ENCODE results near the gene NTHL1. TPM values are rescaled to one million over a fixed set of nuclear protein-coding genes. Genes with fewer than 3 reads are reported as not detected.

The NTHL1 gene
- total and polyA plus RNA-seq, 2 of the 13 experiments (the other 11 are each of a cell fraction or from before 2014, with no cell fraction given): 47.5 to 64.9 TPM

DNA sequence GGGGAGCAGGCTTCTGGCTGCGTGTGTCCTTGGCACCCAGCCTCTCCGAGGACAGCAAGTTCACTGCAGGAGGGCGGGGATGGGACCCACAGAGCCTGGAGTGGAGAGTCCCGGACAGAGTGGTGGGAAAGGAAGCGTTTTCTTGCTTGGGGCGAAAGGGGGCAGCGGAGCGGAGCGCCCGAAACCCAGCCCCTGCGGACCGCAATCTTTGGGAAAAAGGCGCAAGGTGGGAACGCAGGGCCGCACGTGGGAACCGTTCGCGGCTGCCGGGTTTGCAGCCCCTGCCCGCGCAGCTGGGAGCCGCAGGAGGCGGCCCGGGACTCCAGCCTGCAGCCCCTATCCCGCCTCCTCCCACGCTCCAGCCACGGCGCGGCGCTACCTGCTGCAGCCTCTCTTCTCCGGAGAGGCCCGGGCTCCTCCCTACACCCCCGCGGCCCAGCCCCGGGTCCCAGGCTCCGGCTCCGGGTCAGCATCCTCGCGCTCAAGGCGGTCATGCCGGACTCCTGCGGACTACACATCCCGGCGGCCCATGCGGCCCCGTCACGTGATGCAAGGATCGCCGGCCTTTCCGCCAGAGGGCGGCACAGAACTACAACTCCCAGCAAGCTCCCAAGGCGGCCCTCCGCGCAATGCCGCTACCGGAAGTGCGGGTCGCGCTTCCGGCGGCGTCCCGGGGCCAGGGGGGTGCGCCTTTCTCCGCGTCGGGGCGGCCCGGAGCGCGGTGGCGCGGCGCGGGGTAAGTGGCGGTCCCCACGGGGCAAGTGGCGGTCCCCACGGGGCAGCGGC lies at the start of gene NTHL1, which contains the start of gene TSC2 (continued):
- TF ChIP-seq, protein P1, sequence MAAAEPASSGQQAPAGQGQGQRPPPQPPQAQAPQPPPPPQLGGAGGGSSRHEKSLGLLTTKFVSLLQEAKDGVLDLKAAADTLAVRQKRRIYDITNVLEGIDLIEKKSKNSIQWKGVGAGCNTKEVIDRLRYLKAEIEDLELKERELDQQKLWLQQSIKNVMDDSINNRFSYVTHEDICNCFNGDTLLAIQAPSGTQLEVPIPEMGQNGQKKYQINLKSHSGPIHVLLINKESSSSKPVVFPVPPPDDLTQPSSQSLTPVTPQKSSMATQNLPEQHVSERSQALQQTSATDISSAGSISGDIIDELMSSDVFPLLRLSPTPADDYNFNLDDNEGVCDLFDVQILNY (CRISPR knock-in tag; conservative IDR thresholded peaks at IDR 0.05): no peak
- TF ChIP-seq ZNF333 (CRISPR knock-in tag; IDR thresholded peaks at IDR 0.05; ENCODE audit: borderline replicate concordance) (no peak), SRY (CRISPR knock-in tag; IDR thresholded peaks at IDR 0.05) (no peak), ZNF234 (CRISPR knock-in tag; conservative IDR thresholded peaks at IDR 0.05) (no peak), SMARCC2 (IDR thresholded peaks at IDR 0.05) (no peak), MEF2D (CRISPR knock-in tag; IDR thresholded peaks at IDR 0.05) (0 out of 2 replicates have a peak, but pooled peaks have one; percentile 14), ZNF616 (CRISPR knock-in tag; IDR thresholded peaks at IDR 0.05; ENCODE audit: low read depth) (0 out of 2 replicates have a peak, but pooled peaks have one; percentile 17), JDP2 (CRISPR knock-in tag; IDR thresholded peaks at IDR 0.05; ENCODE audit: borderline replicate concordance) (no peak), ZNF317 (CRISPR knock-in tag; IDR thresholded peaks at IDR 0.05) (peak; percentile 16; the same call in 1 of the 2 replicates), ZNF737 (CRISPR knock-in tag; IDR thresholded peaks at IDR 0.05; ENCODE audit: borderline replicate concordance) (no peak), SIN3A (IDR thresholded peaks at IDR 0.05; ENCODE audit: borderline replicate concordance, low read depth, low read length) (peak; percentile 47; the same call in 1 of the 2 replicates), SAFB2 (CRISPR knock-in tag; IDR thresholded peaks at IDR 0.05; ENCODE audit: borderline replicate concordance, low read depth) (no peak), NFIC (IDR thresholded peaks at IDR 0.05; ENCODE audit: low read length) (no peak), NONO (IDR thresholded peaks at IDR 0.05) (no peak), NONO (CRISPR knock-in tag; conservative IDR thresholded peaks at IDR 0.05) (peak; percentile 68), PRPF4 (IDR thresholded peaks at IDR 0.05; ENCODE audit: low read depth, low read length, poor library complexity, severe bottlenecking) (no peak), FOXK2 (IDR thresholded peaks at IDR 0.05) (no peak), CBX1 (IDR thresholded peaks at IDR 0.05; ENCODE audit: low read depth) (peak; percentile 22), NR2F1 (CRISPR knock-in tag; IDR thresholded peaks at IDR 0.05) (no peak), JUN (CRISPR knock-in tag; IDR thresholded peaks at IDR 0.05) (no peak), PHF5A (CRISPR knock-in tag; IDR thresholded peaks at IDR 0.05; ENCODE audit: low read depth, unreplicated experiment) (peak; percentile 25)
- TF ChIP-seq, protein P2, sequence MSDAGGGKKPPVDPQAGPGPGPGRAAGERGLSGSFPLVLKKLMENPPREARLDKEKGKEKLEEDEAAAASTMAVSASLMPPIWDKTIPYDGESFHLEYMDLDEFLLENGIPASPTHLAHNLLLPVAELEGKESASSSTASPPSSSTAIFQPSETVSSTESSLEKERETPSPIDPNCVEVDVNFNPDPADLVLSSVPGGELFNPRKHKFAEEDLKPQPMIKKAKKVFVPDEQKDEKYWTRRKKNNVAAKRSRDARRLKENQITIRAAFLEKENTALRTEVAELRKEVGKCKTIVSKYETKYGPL (CRISPR knock-in tag; IDR thresholded peaks at IDR 0.05): no peak
- TF ChIP-seq, protein P3, sequence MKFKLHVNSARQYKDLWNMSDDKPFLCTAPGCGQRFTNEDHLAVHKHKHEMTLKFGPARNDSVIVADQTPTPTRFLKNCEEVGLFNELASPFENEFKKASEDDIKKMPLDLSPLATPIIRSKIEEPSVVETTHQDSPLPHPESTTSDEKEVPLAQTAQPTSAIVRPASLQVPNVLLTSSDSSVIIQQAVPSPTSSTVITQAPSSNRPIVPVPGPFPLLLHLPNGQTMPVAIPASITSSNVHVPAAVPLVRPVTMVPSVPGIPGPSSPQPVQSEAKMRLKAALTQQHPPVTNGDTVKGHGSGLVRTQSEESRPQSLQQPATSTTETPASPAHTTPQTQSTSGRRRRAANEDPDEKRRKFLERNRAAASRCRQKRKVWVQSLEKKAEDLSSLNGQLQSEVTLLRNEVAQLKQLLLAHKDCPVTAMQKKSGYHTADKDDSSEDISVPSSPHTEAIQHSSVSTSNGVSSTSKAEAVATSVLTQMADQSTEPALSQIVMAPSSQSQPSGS (CRISPR knock-in tag; IDR thresholded peaks at IDR 0.05): no peak
- TF ChIP-seq, protein P4, sequence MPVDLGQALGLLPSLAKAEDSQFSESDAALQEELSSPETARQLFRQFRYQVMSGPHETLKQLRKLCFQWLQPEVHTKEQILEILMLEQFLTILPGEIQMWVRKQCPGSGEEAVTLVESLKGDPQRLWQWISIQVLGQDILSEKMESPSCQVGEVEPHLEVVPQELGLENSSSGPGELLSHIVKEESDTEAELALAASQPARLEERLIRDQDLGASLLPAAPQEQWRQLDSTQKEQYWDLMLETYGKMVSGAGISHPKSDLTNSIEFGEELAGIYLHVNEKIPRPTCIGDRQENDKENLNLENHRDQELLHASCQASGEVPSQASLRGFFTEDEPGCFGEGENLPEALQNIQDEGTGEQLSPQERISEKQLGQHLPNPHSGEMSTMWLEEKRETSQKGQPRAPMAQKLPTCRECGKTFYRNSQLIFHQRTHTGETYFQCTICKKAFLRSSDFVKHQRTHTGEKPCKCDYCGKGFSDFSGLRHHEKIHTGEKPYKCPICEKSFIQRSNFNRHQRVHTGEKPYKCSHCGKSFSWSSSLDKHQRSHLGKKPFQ (CRISPR knock-in tag; IDR thresholded peaks at IDR 0.05; ENCODE audit: insufficient replicate concordance): peak; percentile 85
- TF ChIP-seq, protein P5, sequence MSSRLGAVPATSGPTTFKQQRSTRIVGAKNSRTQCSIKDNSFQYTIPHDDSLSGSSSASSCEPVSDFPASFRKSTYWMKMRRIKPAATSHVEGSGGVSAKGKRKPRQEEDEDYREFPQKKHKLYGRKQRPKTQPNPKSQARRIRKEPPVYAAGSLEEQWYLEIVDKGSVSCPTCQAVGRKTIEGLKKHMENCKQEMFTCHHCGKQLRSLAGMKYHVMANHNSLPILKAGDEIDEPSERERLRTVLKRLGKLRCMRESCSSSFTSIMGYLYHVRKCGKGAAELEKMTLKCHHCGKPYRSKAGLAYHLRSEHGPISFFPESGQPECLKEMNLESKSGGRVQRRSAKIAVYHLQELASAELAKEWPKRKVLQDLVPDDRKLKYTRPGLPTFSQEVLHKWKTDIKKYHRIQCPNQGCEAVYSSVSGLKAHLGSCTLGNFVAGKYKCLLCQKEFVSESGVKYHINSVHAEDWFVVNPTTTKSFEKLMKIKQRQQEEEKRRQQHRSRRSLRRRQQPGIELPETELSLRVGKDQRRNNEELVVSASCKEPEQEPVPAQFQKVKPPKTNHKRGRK (CRISPR knock-in tag; IDR thresholded peaks at IDR 0.05): no peak
